Activated CD4-positive, alpha-beta T cell treated with anti-CD3 and anti-CD28 coated beads, Interleukin-2, Interleukin-6, amounts not matched to agents 100 ng/mL and 50 ng/mL, durations not matched to agents 16 hours and 8 hours (primary cell): ENCODE results near the gene ALLC.

Experiments
- DNase-seq: peaks from one replicate; pipeline ENCODE4 v3.0.0-alpha.2; 2020

The ALLC gene

GRCh38 chr2:3656762-3657721, 958 bp upstream of the ALLC start:
- DNase-seq = no peak

GRCh38 chr2:3659447-3660432, 1.7 kb downstream of the ALLC start:
- DNase-seq = peak; percentile 35

GRCh38 chr2:3660640-3661039, 2.6 kb downstream of the ALLC start:
- DNase-seq = peak; percentile 74

GRCh38 chr2:3661149-3661660, 3.2 kb downstream of the ALLC start:
- DNase-seq = no peak

- peak; percentile 31 for DNase-seq
Measured at GRCh38 chr2:3662239-3662638, 4.2 kb downstream of the ALLC start.

GRCh38 chr2:3664118-3664517, 6.1 kb downstream of the ALLC start:
- no peak for DNase-seq

GRCh38 chr2:3664925-3665324, 6.9 kb downstream of the ALLC start:
- DNase-seq = no peak

- no peak for DNase-seq
Measured at GRCh38 chr2:3665886-3666612, 8.0 kb downstream of the ALLC start.

- no peak for DNase-seq
Measured at GRCh38 chr2:3666613-3666975, 8.6 kb downstream of the ALLC start.

- no peak for DNase-seq
Measured at GRCh38 chr2:3667151-3667631, 9.2 kb downstream of the ALLC start.

GRCh38 chr2:3669656-3670055, 11.7 kb downstream of the ALLC start:
- no peak for DNase-seq

GRCh38 chr2:3670376-3670775, 12.4 kb downstream of the ALLC start:
- DNase-seq = no peak

GRCh38 chr2:3670941-3671340, 12.9 kb downstream of the ALLC start:
- no peak for DNase-seq

GRCh38 chr2:3672861-3673678, 15.1 kb downstream of the ALLC start:
- DNase-seq = no peak

- DNase-seq = no peak
Measured at GRCh38 chr2:3674066-3674845, 16.3 kb downstream of the ALLC start.

GRCh38 chr2:3675687-3676086, 17.7 kb downstream of the ALLC start:
- DNase-seq = no peak

- DNase-seq = no peak
Measured at GRCh38 chr2:3677436-3677835, 19.4 kb downstream of the ALLC start.

GRCh38 chr2:3678212-3678611, 20.2 kb downstream of the ALLC start:
- DNase-seq = no peak

GRCh38 chr2:3679180-3679579, 21.2 kb downstream of the ALLC start:
- DNase-seq = no peak

- no peak for DNase-seq
Measured at GRCh38 chr2:3679616-3680393, 21.8 kb downstream of the ALLC start.
